ENCODE measurements around the gene ETV6.

ETV6 gene

DNA sequence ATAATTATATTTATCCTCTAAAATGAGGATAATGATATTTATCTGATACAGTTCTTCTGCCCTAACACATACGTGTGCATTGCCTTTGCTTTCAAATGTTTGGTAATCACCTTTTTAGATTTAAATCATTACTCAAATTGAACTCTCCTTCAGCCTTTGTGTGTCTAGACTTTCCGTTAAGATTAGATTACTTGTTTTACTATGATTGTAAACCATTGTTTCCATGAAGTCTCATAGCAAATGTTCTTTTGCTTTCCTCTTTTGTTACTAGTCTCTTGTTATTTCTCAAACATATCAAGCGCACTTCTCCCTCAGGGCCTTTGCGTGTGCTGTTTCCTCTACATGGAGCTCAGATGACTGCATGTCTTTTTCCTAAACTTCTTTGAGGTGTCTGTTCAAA, 63.7 kb downstream of the ETV6 start:
- Histone ChIP-seq H3K27me3 (ENCODE audit: insufficient read depth, low read length, poor library complexity, severe bottlenecking) (no peaks in the 10 kb centered on the region), H3K9ac (ENCODE audit: low read depth, low read length, poor library complexity, severe bottlenecking) (no peak overlapping the region), H3K79me2 (ENCODE audit: insufficient read depth, low read length) (peaks cover 98% of the 10 kb centered on the region), H3K4me2 (ENCODE audit: low read depth, low read length, poor library complexity, severe bottlenecking) (no peak overlapping the region), H3K9me2 (replicated peaks; ENCODE audit: low read depth, low read length) (no peaks in the 10 kb centered on the region), H3K36me3 (ENCODE audit: insufficient read depth, low read length) (peaks cover 62% of the 10 kb centered on the region; the same call in 1 of the 2 replicates), H3K9me3 (ENCODE audit: insufficient read depth, low read depth, low read length) (no peaks in the 10 kb centered on the region), H2AFZ (ENCODE audit: low read length) (no peak overlapping the region), H3K4me1 (ENCODE audit: insufficient read depth, low read length, poor library complexity, severe bottlenecking) (no peaks in the 10 kb centered on the region), H3F3A (ENCODE audit: low read depth) (no peaks in the 10 kb centered on the region), H3K4me3 (ENCODE audit: low read length, poor library complexity, severe bottlenecking) (no peak overlapping the region), H4K20me1 (ENCODE audit: insufficient read depth, low read length, poor library complexity, severe bottlenecking) (peaks cover 53% of the 10 kb centered on the region)
- TF ChIP-seq EZH2phosphoT487 (IDR thresholded peaks at IDR 0.05; ENCODE audit: borderline replicate concordance), result no peak
- TF ChIP-seq, protein P1, sequence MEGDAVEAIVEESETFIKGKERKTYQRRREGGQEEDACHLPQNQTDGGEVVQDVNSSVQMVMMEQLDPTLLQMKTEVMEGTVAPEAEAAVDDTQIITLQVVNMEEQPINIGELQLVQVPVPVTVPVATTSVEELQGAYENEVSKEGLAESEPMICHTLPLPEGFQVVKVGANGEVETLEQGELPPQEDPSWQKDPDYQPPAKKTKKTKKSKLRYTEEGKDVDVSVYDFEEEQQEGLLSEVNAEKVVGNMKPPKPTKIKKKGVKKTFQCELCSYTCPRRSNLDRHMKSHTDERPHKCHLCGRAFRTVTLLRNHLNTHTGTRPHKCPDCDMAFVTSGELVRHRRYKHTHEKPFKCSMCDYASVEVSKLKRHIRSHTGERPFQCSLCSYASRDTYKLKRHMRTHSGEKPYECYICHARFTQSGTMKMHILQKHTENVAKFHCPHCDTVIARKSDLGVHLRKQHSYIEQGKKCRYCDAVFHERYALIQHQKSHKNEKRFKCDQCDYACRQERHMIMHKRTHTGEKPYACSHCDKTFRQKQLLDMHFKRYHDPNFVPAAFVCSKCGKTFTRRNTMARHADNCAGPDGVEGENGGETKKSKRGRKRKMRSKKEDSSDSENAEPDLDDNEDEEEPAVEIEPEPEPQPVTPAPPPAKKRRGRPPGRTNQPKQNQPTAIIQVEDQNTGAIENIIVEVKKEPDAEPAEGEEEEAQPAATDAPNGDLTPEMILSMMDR (conservative IDR thresholded peaks at IDR 0.05; ENCODE audit: low read length), result no peak

DNA sequence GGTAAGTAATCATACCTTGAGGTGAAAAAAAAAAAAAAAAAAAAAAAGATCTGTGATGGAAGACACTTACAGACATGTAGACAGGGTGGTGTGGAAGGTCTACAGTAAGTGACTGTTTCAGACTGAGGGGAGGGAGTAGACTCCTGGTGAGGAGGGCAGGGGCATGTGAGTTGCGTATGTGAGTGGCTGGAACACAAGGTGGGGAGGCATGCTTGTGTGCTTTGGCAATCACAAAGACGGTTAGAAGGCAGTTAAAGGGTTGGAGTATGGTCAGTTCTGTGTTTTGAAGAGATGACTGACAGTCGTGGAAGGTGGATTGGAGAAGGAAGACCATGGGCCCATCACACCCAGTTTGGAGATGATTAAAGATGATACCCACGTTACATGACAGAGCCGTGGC, 65.2 kb downstream of the ETV6 start:
- Histone ChIP-seq H3K9ac (ENCODE audit: low read depth, low read length, poor library complexity, severe bottlenecking) (no peak overlapping the region), H3K36me3 (ENCODE audit: insufficient read depth, low read length) (peaks cover 66% of the 10 kb centered on the region; the same call in 1 of the 2 replicates), H3K4me2 (ENCODE audit: low read depth, low read length, poor library complexity, severe bottlenecking) (no peak overlapping the region), H3K4me3 (ENCODE audit: low read length, poor library complexity, severe bottlenecking) (no peak overlapping the region), H3K9me2 (replicated peaks; ENCODE audit: low read depth, low read length) (no peaks in the 10 kb centered on the region), H3K79me2 (ENCODE audit: insufficient read depth, low read length) (peaks cover 98% of the 10 kb centered on the region), H4K20me1 (ENCODE audit: insufficient read depth, low read length, poor library complexity, severe bottlenecking) (peaks cover 59% of the 10 kb centered on the region), H3F3A (ENCODE audit: low read depth) (no peaks in the 10 kb centered on the region), H3K9me3 (ENCODE audit: insufficient read depth, low read depth, low read length) (no peaks in the 10 kb centered on the region), H3K4me1 (ENCODE audit: insufficient read depth, low read length, poor library complexity, severe bottlenecking) (peaks cover 5% of the 10 kb centered on the region), H2AFZ (ENCODE audit: low read length) (no peak overlapping the region), H3K27me3 (ENCODE audit: insufficient read depth, low read length, poor library complexity, severe bottlenecking) (no peaks in the 10 kb centered on the region)
- TF ChIP-seq, protein P1 (conservative IDR thresholded peaks at IDR 0.05; ENCODE audit: low read length), result no peak
- no peak for TF ChIP-seq EZH2phosphoT487 (IDR thresholded peaks at IDR 0.05; ENCODE audit: borderline replicate concordance)

DNA sequence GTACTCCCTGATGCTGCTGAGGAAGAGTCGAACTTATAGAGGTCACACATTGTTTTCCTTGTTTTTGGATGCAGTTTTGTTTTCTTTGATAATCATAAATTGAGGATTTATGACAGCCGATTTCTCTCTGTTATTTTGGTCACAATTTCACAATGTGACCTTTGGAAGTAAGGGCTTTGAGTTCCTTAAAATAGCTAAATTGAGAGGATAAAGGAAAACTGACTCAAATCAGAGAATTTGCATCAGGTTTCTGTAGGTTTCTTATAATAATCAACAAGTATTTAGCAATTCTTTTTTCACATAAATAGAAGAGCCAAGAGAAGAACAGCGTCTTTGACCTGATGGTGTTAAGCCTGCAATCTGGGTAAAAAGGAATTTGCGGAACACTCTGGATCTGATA, 66.1 kb downstream of the ETV6 start:
- Histone ChIP-seq H3K9me3 (ENCODE audit: insufficient read depth, low read depth, low read length) (no peaks in the 10 kb centered on the region), H3F3A (ENCODE audit: low read depth) (no peaks in the 10 kb centered on the region), H3K9ac (ENCODE audit: low read depth, low read length, poor library complexity, severe bottlenecking) (no peak overlapping the region), H2AFZ (ENCODE audit: low read length) (no peak overlapping the region), H3K9me2 (replicated peaks; ENCODE audit: low read depth, low read length) (no peaks in the 10 kb centered on the region), H3K4me3 (ENCODE audit: low read length, poor library complexity, severe bottlenecking) (no peak overlapping the region), H3K4me2 (ENCODE audit: low read depth, low read length, poor library complexity, severe bottlenecking) (no peak overlapping the region), H3K27me3 (ENCODE audit: insufficient read depth, low read length, poor library complexity, severe bottlenecking) (no peaks in the 10 kb centered on the region), H4K20me1 (ENCODE audit: insufficient read depth, low read length, poor library complexity, severe bottlenecking) (peaks cover 60% of the 10 kb centered on the region), H3K36me3 (ENCODE audit: insufficient read depth, low read length) (peaks cover 60% of the 10 kb centered on the region; the same call in 1 of the 2 replicates), H3K4me1 (ENCODE audit: insufficient read depth, low read length, poor library complexity, severe bottlenecking) (peaks cover 5% of the 10 kb centered on the region), H3K79me2 (ENCODE audit: insufficient read depth, low read length) (peaks cover 98% of the 10 kb centered on the region)
- TF ChIP-seq, protein P1 (conservative IDR thresholded peaks at IDR 0.05; ENCODE audit: low read length), result no peak
- TF ChIP-seq EZH2phosphoT487 (IDR thresholded peaks at IDR 0.05; ENCODE audit: borderline replicate concordance), result no peak
